NCI-H1417 treated with DMSO at 0.1 percent for 48 hours (cell line): Measurements from ENCODE around the gene SH3PXD2A.

Experiments
- DNase-seq: peaks from one replicate; lab custom pipeline; 2025; lab: John Stamatoyannopoulos, UW

SH3PXD2A gene

DNA sequence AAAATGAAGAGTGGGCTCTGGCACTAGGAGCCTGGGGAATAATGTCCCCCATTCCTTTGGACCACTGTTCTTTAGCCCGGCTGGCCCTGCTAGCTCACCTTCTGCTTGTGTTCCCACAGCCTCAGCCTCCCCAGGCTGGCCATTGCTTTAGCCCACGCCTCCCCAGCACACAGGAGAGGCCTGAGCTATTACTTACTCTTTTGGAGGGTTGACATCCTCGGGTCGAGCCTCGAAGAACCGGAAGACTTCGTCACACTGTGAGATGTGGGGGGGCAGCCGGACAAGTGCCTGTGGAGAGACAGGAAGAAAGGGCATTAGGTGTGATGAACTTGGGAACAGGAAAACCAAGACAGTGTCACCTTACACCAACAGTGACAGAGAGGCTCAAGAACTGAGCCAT is 131.3 kb downstream of the SH3PXD2A start:
- DNase-seq, result no peak

DNA sequence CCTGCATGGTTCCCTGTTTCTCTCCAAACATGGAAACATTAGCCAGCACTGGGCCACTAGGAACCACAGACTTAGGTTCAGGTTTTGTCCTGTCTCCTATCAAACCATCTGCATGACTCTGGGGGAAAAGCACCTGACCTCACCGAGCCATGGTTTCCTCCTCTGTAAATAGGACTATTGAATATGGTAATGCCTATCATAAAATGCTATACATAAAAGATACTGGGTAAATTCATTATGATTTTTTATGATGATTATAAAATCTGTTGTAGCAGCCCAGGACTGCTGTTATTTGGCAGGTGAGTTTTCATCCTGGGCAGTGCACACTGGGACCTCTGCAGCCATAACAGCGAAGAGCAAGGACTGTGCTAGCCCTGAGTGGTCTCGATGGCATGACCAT is 131.8 kb downstream of the SH3PXD2A start:
- no peak for DNase-seq

DNA sequence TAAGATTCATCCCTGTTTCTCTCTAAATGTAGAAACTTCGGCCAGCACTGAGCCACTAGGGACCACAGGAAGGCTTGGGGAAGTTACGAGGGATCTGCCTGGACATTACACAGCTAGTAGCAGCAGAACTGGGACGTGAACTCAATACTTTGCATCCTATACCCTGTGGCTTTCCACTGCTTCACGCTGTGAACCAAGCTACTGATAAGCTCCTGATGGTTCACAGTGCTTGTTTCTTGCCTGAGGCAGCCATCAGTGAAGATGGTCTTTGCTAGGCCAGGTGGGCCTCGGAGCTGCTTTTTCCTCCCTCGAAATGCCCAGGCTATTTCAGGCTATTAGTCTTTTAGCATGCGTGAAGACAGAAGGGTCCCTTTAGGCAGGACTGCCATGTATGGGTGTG is 132.7 kb downstream of the SH3PXD2A start:
- no peak for DNase-seq

GRCh38 chr10:103720964-103721335 is 134.4 kb downstream of the SH3PXD2A start:
- DNase-seq, result no peak

- DNase-seq, result no peak
Observed at GRCh38 chr10:103720328-103720963, 134.9 kb downstream of the SH3PXD2A start.

DNA sequence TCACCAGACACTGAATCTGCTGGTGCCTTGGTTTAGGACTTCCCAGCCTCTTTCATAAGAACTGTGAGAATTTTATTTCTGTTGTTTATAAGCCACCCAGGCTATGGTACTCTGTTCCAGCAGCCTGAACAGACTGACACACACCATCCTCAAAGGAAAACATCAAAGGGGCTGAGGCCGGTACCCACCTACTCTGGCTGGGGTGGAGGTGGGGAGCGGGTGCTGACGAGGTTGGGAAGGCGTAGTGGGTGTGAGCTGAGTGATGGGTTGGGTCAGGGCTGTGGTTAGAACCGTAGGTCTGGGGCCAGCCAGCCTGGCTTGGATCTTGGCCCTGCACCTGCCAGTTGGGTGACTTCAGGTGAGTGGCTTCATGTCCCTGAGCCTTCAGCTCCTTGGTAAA is 136.3 kb downstream of the SH3PXD2A start:
- DNase-seq, result no peak

DNA sequence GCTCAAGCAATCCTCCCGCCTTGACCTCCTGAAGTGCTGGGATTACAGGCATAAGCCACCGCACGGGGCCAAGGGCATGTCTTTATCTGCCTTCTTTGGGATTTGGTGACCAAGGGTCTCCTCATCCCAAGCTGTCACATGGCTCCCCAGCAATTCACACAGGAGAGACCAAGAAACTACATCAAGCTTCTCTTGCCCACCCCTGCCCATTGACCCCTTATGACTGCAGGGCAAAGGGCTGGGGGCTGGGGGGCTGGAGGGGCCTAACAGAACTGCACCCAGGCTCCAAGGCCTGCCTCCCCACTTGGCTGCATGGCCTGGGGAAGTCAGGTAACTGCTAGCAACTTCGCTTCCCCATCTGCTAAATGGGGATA is 137.1 kb downstream of the SH3PXD2A start:
- no peak for DNase-seq

GRCh38 chr10:103717341-103718246 is 137.8 kb downstream of the SH3PXD2A start:
- DNase-seq, result no peak

DNA sequence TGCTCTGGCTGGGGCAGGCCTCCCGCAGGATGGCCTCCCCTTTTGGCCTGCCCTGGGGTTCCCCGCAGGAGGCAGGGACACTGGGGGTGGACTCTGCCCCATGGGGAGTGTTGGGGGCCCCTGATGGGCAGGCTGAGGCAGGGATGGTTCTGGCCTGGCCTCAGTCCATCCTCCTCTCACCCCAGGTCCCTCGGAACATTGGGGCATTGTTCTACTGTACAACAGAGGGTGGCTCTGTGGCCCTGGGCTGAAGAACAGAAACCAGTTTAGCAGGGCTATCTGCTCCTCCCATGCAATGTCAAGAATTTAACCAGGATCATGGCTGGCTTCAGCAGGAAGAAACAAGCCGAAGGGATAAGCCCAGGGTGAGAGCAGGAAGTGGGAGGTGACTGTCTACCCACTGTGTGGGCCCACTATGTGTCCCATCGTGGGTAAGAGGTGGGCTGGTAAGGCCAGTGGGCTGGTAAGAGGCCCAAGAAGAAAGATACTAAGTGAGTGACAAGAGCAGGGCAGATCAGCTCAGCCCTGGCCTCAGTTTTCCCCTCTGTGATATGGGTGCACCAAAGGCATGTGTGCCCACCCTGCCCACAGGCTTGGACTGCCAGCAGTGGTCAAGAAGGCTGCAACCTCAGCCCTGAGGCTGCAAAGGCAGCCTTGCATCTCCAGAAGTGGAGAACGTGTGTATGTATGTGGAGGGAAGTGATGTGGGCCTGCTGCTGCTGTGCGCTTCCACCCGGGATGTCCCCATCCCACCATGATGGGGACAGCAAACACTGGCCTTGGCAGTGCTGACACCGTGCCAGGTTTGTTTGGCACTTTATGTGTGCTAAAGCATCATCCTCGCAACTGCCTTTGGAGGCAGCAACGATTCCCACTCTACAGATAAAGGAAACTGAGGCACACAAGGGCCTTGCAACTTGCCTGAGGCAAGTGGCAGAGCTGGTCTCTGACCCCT is 138.9 kb downstream of the SH3PXD2A start:
- DNase-seq, result no peak

- no peak for DNase-seq
Observed at GRCh38 chr10:103715430-103715829, 139.9 kb downstream of the SH3PXD2A start.

DNA sequence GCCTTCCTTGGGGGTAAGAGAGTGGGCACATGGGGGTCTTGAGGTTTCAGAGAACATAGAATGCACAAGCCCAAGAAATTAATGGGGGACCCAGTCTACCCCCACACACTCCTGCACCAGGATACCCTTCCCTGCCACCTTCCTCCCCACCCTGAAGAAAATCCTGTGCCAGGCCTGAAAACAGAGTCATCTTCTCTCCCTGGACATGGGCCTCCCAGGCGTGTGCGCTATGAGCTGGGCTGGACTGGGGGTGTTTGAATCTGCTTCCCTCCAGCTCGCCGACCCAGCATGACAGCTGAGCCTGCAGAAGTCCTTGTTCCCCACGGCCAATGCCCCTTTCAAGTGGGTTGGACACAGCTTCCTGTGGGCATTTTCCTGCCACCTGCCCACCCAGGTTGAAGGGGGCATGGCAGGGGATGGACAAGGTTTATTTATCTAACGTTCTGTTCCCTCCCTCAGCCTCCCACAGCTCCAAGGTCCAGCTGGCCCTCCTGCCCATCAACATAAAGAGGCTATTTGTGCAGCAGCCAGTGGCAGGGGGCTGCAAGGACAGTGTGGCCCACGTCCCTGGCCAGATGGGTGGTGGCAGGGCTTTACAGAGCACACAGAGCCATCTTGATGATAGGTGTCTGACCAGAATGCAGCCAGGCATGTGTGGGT is 141.0 kb downstream of the SH3PXD2A start:
- no peak for DNase-seq

DNA sequence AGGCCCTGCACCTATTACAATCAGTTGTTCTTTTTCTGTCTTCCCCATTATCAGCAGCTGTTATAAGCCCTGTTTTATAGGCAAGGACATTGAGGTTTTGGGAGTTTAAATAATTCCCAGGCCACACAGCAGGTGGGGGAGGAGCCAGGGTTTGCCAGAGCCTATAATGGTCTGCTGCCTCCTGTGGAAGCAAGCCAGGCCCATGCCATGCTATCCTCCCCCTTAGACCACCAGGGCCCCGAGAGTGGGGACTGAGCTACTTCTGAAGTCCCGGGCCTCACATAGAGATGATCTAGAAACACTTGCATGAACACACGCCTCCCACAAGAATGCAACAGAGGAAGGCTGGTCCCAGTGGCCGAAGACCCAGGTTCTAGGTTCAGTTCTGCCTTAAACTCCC is 141.7 kb downstream of the SH3PXD2A start:
- no peak for DNase-seq

- no peak for DNase-seq
Observed at GRCh38 chr10:103712898-103713498, 142.4 kb downstream of the SH3PXD2A start.

GRCh38 chr10:103712146-103712545 is 143.2 kb downstream of the SH3PXD2A start:
- no peak for DNase-seq

DNA sequence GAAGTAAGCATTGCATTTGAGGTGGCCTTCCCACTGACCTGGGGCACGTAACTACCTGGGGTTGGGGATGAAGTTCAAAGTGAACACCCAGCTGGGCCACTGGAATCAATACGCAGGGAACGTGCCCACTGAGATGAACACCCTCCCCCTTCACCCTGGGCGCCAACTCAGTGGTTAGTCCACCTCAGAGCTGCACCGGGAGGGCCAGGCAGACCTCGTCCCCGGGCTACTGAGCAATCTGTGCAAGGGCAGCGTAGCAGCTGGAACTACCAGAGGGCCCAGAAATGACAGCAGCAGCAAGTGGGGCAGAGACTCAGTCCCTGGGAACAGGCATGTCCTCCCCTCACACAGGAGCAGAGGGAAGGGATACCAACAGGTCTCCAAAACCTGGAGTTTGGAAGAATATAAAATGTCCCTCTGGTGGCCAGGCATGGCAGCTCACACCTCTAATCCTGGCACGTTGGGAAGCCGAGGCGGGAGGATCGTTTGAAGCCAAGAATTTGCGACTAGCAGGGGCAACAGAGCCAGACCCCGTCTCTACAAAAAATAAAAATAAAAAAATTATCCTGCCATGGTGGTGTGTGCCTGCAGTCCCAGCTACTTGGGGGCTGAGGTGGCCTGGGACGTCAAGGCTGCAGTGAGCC is 143.9 kb downstream of the SH3PXD2A start:
- DNase-seq, result no peak

DNA sequence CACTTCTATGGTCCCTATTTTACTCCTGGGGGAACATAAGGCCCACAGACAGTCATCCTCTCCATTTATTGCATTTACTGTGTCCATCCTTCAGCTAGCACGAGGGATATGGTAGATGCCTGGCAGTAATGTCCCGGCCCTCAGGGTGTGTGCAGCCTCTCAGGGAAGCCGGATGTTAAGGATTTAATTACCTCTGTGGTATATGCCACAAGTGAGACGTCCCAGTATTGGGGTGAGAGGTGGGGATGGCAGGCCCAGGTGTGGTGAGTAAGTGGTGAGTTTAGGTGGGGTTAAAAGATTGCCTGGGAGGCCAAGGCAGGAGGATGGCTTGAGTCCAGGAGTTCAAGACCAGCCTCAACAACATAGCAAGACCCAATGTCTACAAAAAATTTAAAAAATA is 144.9 kb downstream of the SH3PXD2A start:
- no peak for DNase-seq

DNA sequence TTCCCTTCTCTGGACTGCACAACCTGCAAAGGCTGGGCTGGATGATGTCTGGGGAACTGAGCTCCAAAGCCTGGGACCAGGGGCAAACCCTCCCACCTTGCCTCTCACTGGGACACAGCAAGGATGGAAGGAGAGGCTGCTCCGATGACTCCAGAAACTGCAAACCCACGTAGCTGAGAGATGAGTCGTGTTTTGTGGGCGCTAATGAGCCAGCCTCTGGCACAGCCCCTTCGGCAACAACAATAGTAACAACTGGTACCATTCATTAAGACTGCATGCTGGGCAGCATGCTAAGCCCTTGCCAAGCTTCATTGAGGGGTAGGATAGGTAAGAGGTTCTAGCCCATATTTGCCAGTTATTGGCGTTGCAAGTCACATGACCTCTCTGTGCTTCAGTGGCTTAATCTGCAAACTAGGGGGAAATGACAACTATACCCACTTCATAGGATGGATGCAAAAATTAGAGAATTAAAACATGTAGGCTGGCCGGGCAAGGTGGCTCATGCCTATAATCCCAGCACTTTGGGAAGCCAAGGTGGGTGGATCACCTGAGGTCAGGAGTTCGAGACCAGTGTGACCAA is 145.9 kb downstream of the SH3PXD2A start:
- DNase-seq, result no peak

DNA sequence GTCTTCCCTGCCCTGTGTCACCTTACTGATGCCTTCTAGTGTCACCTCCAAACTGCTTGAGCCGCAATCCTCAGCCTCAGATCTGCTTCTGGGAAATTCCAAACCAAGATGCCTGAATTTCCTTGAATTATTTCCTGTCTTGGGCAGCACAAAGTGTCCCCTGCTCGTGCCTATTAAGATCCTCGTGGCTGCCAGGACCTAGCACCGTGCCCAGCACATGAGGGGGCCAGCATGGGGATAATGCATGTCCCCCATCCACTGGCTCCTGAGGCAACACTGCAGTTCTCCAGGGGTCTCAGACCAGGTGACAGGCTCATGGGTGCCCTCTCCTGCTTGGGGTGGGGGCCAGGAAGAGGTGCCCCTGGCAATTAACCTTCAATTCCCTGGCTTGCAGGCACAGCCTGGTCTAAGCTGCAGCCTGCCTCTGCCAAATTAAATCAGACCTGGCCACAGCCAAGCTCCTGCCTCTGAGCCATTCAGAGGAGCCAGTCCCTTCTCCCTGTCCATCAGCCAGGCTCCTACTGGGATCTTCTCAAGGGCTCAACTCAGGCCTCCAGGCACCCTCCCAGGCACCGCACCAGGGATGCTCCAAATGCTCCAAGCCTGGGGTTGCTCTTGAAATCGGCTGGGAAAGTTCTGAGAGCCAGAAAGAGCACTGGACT is 146.6 kb downstream of the SH3PXD2A start:
- no peak for DNase-seq

DNA sequence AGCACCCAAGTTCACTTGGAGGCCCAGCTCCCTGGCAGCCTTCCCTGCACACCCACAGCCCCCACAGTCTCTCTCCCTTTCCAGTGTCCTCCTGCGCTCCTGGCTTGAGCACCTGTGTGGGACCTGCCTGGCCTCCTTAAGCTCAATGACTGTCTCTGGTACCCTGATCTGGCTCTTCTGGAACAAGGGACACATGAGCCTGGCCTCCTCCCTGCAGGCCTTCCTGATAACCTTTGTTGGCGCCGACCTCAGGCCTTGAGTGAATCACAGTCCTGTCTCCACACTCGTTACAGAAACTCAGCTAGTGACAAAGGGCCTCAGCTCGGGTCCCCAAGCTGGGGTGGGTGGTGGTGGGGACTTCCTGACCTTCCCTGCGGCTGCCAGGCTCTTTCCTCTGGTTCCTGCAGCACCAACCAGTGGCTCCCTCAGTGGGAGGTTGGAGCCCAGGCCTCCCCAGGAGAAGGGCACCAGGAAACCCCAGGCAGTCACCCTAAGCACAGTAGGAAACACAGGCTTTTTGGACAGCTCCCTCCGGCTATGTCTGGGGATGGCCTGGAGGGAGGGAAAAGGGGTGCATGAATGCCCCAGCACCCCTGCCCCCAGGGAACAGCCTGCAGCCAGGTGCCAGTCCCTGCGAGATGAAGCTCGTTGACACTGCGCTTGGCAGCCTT is 147.3 kb downstream of the SH3PXD2A start:
- DNase-seq, result no peak

- no peak for DNase-seq
Observed at GRCh38 chr10:103706762-103707161, 148.6 kb downstream of the SH3PXD2A start.
